ENCODE data around the gene COX4I2.
"Not testable (repeated sequence)": the region's sequence is repeated elsewhere in the genome, so short reads cannot be mapped to it uniquely, and the experiment has no call there.

COX4I2 gene

GRCh38 chr20:31604567-31605030 is 33.1 kb upstream of the COX4I2 start:
- H3K36me3 Mint-ChIP-seq (ENCODE audit: low read depth), result no peaks in the 10 kb centered on the region
- peaks cover 20% of the 10 kb centered on the region for H3K4me1 Mint-ChIP-seq (ENCODE audit: low read depth)
- peak overlapping the region; percentile 63 for H3K27ac Mint-ChIP-seq
- peak overlapping the region; percentile 90 for H3K4me3 Mint-ChIP-seq
- H3K27me3 Mint-ChIP-seq (ENCODE audit: low read depth), result peaks cover 57% of the 10 kb centered on the region
- no peaks in the 10 kb centered on the region for H3K9me3 Mint-ChIP-seq

GRCh38 chr20:31605031-31605901 is 32.4 kb upstream of the COX4I2 start, which contains the start of gene ID1:
Gene ID1 (plus strand): TSS chr20:31605289. CDS start chr20:31605388, 99 bp downstream.
- Mint-ChIP-seq H3K9me3 (no peaks in the 10 kb centered on the region), H3K27me3 (ENCODE audit: low read depth) (peaks cover 57% of the 10 kb centered on the region), H3K4me1 (ENCODE audit: low read depth) (peaks cover 20% of the 10 kb centered on the region), H3K4me3 (peak within 1 kb of the TSS; percentile 90), H3K36me3 (ENCODE audit: low read depth) (no peaks in the 10 kb centered on the region), H3K27ac (peak within 1 kb of the TSS; percentile 63)

GRCh38 chr20:31605902-31606803 is 31.6 kb upstream of the COX4I2 start:
- no peaks in the 10 kb centered on the region for H3K9me3 Mint-ChIP-seq
- H3K36me3 Mint-ChIP-seq (ENCODE audit: low read depth), result no peaks in the 10 kb centered on the region
- peaks cover 20% of the 10 kb centered on the region for H3K4me1 Mint-ChIP-seq (ENCODE audit: low read depth)
- peak overlapping the region; percentile 90 for H3K4me3 Mint-ChIP-seq
- H3K27me3 Mint-ChIP-seq (ENCODE audit: low read depth), result peaks cover 57% of the 10 kb centered on the region
- no peak overlapping the region for H3K27ac Mint-ChIP-seq

- peaks cover 57% of the 10 kb centered on the region for H3K27me3 Mint-ChIP-seq (ENCODE audit: low read depth)
- H3K27ac Mint-ChIP-seq, result no peak overlapping the region
- H3K9me3 Mint-ChIP-seq, result no peaks in the 10 kb centered on the region
- no peaks in the 10 kb centered on the region for H3K36me3 Mint-ChIP-seq (ENCODE audit: low read depth)
- H3K4me3 Mint-ChIP-seq, result peak overlapping the region; percentile 90
- H3K4me1 Mint-ChIP-seq (ENCODE audit: low read depth), result peaks cover 20% of the 10 kb centered on the region
Measured at GRCh38 chr20:31606804-31607639, 30.7 kb upstream of the COX4I2 start.

- H3K36me3 Mint-ChIP-seq (ENCODE audit: low read depth), result no peaks in the 10 kb centered on the region
- H3K9me3 Mint-ChIP-seq, result no peaks in the 10 kb centered on the region
- peaks cover 54% of the 10 kb centered on the region for H3K27me3 Mint-ChIP-seq (ENCODE audit: low read depth)
- H3K4me1 Mint-ChIP-seq (ENCODE audit: low read depth), result peaks cover 16% of the 10 kb centered on the region
- no peak overlapping the region for H3K4me3 Mint-ChIP-seq
- H3K27ac Mint-ChIP-seq, result no peak overlapping the region
Measured at GRCh38 chr20:31607640-31608250, 30.0 kb upstream of the COX4I2 start.

GRCh38 chr20:31608251-31608945 is 29.3 kb upstream of the COX4I2 start:
- Mint-ChIP-seq H3K9me3 (no peaks in the 10 kb centered on the region), H3K27ac (no peak overlapping the region), H3K27me3 (ENCODE audit: low read depth) (peaks cover 50% of the 10 kb centered on the region), H3K4me3 (no peak overlapping the region), H3K36me3 (ENCODE audit: low read depth) (no peaks in the 10 kb centered on the region), H3K4me1 (ENCODE audit: low read depth) (peaks cover 14% of the 10 kb centered on the region)

- H3K36me3 Mint-ChIP-seq (ENCODE audit: low read depth); H3K27ac Mint-ChIP-seq; H3K4me1 Mint-ChIP-seq (ENCODE audit: low read depth); H3K9me3 Mint-ChIP-seq; H3K4me3 Mint-ChIP-seq: not testable (repeated sequence)
- H3K27me3 Mint-ChIP-seq (ENCODE audit: low read depth), result peaks cover 18% of the 10 kb centered on the region
Measured at GRCh38 chr20:31612271-31612640, 25.5 kb upstream of the COX4I2 start.

GRCh38 chr20:31615416-31615815 is 22.3 kb upstream of the COX4I2 start:
- Mint-ChIP-seq H3K36me3 (ENCODE audit: low read depth) (peaks cover 3% of the 10 kb centered on the region), H3K27me3 (ENCODE audit: low read depth) (peaks cover 8% of the 10 kb centered on the region), H3K4me3 (no peak overlapping the region), H3K4me1 (ENCODE audit: low read depth) (peaks cover 4% of the 10 kb centered on the region), H3K27ac (no peak overlapping the region), H3K9me3 (no peaks in the 10 kb centered on the region)

- peaks cover 4% of the 10 kb centered on the region for H3K4me1 Mint-ChIP-seq (ENCODE audit: low read depth)
- no peaks in the 10 kb centered on the region for H3K9me3 Mint-ChIP-seq
- no peak overlapping the region for H3K4me3 Mint-ChIP-seq
- H3K27me3 Mint-ChIP-seq (ENCODE audit: low read depth), result peaks cover 8% of the 10 kb centered on the region
- peak overlapping the region; percentile 57 for H3K27ac Mint-ChIP-seq
- peaks cover 3% of the 10 kb centered on the region for H3K36me3 Mint-ChIP-seq (ENCODE audit: low read depth)
Measured at GRCh38 chr20:31617432-31618104, 20.1 kb upstream of the COX4I2 start.

GRCh38 chr20:31620246-31620645 is 17.5 kb upstream of the COX4I2 start:
- peaks cover 8% of the 10 kb centered on the region for H3K27me3 Mint-ChIP-seq (ENCODE audit: low read depth)
- H3K4me1 Mint-ChIP-seq (ENCODE audit: low read depth), result peaks cover 4% of the 10 kb centered on the region
- peaks cover 3% of the 10 kb centered on the region for H3K36me3 Mint-ChIP-seq (ENCODE audit: low read depth)
- no peaks in the 10 kb centered on the region for H3K9me3 Mint-ChIP-seq
- no peak overlapping the region for H3K27ac Mint-ChIP-seq
- H3K4me3 Mint-ChIP-seq, result no peak overlapping the region

GRCh38 chr20:31623123-31623505 is 14.6 kb upstream of the COX4I2 start:
- H3K4me3 Mint-ChIP-seq; H3K9me3 Mint-ChIP-seq; H3K27me3 Mint-ChIP-seq (ENCODE audit: low read depth); H3K36me3 Mint-ChIP-seq (ENCODE audit: low read depth); H3K4me1 Mint-ChIP-seq (ENCODE audit: low read depth); H3K27ac Mint-ChIP-seq: not testable (repeated sequence)

- not testable (repeated sequence) for H3K4me1 Mint-ChIP-seq (ENCODE audit: low read depth); H3K4me3 Mint-ChIP-seq; H3K9me3 Mint-ChIP-seq; H3K27me3 Mint-ChIP-seq (ENCODE audit: low read depth); H3K36me3 Mint-ChIP-seq (ENCODE audit: low read depth); H3K27ac Mint-ChIP-seq
Measured at GRCh38 chr20:31626534-31626933, 11.2 kb upstream of the COX4I2 start.

- H3K9me3 Mint-ChIP-seq; H3K4me3 Mint-ChIP-seq; H3K27me3 Mint-ChIP-seq (ENCODE audit: low read depth); H3K27ac Mint-ChIP-seq; H3K36me3 Mint-ChIP-seq (ENCODE audit: low read depth); H3K4me1 Mint-ChIP-seq (ENCODE audit: low read depth): not testable (repeated sequence)
Measured at GRCh38 chr20:31628057-31628456, 9.7 kb upstream of the COX4I2 start.
